Thymus (tissue), 14 donors: ENCODE results near the gene IRF7. TPM values are rescaled to one million over a fixed set of nuclear protein-coding genes. Genes with fewer than 3 reads are reported as not detected.

ENCODE experiments used
- DNase-seq, 9 donors: peaks; one replicate each; pipeline ENCODE4 v3.0.0-alpha.2; 2013; ENCODE audit warnings: low spot score in 9 of 9, low read depth in 6 of 9, missing footprints in 1 of 9
- H3K27ac ChIP-seq, 2 donors: one replicate each; pipeline ENCODE4 v1.5.1; 2013; ENCODE audit warnings: control low read depth in 1 of 2, low read depth in 1 of 2, low read length in 1 of 2, mild to moderate bottlenecking in 1 of 2, moderate library complexity in 1 of 2
- H3K27me3 ChIP-seq, 2 donors: one replicate each; pipeline ENCODE4 v1.5.1; 2013; ENCODE audit warnings: low read length in 1 of 2; ENCODE audit not compliant: control insufficient read depth in 2 of 2, insufficient read depth in 1 of 2
- H3K36me3 ChIP-seq, 2 donors: one replicate each; pipeline ENCODE4 v1.5.1; 2013; ENCODE audit warnings: low read length in 1 of 2, mild to moderate bottlenecking in 1 of 2, moderate library complexity in 1 of 2; ENCODE audit not compliant: control insufficient read depth in 2 of 2, insufficient read depth in 2 of 2
- H3K4me1 ChIP-seq, 2 donors: one replicate each; pipeline ENCODE4 v1.5.1; 2013; ENCODE audit warnings: low read length in 2 of 2; ENCODE audit not compliant: control insufficient read depth in 2 of 2, insufficient read depth in 2 of 2
- H3K4me3 ChIP-seq, 2 donors: one replicate each; pipeline ENCODE4 v1.5.1; 2013; ENCODE audit warnings: low read length in 2 of 2, control low read depth in 1 of 2, mild to moderate bottlenecking in 1 of 2
- H3K9me3 ChIP-seq, 2 donors: one replicate each; pipeline ENCODE4 v1.5.1; 2013; ENCODE audit warnings: low read length in 1 of 2, mild to moderate bottlenecking in 1 of 2; ENCODE audit not compliant: control insufficient read depth in 2 of 2, insufficient read depth in 1 of 2
- WGBS: extraction: QIAGEN DNeasy Blood & Tissue Kit; methylation state at CpG from one replicate; pipeline ENCODE4 v1.1.7; 2013; 5-methylcytosine and 5-hydroxymethylcytosine counted together
- long read RNA-seq, 10 donors: transcript quantifications; one replicate each; lab custom pipeline, GENCODE V29; 2026
- polyA plus RNA-seq: library from polyadenylated mRNA; stranded (reverse); fragments of 200-250 nt; gene quantifications from one replicate; pipeline ENCODE4 v1.2.3, GENCODE V29; 2013
- total RNA-seq: library from RNA; stranded (reverse); fragments of 120-200 nt; gene quantifications from one replicate; pipeline ENCODE4 v1.2.4, GENCODE V29; 2013
- donor health status: healthy.

Gene IRF7
- 44.5 TPM for total RNA-seq
- polyA plus RNA-seq, result 102 TPM
- long read RNA-seq, donor 1, partial matches to known transcripts, result 0 of 1 reads
- long read RNA-seq, donor 1, other reads (novel, unspliced or antisense), result 0 of 1 reads
- long read RNA-seq, donor 2, result 0 reads
- long read RNA-seq, donor 3, transcript IRF7-211 (2 exons, 806 nt), result major isoform, 6 of 17 reads
- long read RNA-seq, donor 3, partial matches to known transcripts, result 5 of 17 reads
- long read RNA-seq, donor 3, other reads (novel, unspliced or antisense), result 0 of 17 reads
- long read RNA-seq, donor 4, partial matches to known transcripts, result 0 of 7 reads
- long read RNA-seq, donor 4, other reads (novel, unspliced or antisense), result 0 of 7 reads
- long read RNA-seq, donor 5, transcript IRF7-205 (11 exons, 1,974 nt), result minor isoform, 8 of 32 reads
- long read RNA-seq, donor 5, transcript IRF7-211 (2 exons, 806 nt), result major isoform, 13 of 32 reads
- long read RNA-seq, donor 5, partial matches to known transcripts, result 10 of 32 reads
- long read RNA-seq, donor 5, other reads (novel, unspliced or antisense), result 0 of 32 reads
- long read RNA-seq, donor 6, transcript IRF7-211 (2 exons, 806 nt), result minor isoform, 6 of 18 reads
- long read RNA-seq, donor 6, transcript IRF7-205 (11 exons, 1,974 nt), result major isoform, 8 of 18 reads
- long read RNA-seq, donor 6, partial matches to known transcripts, result 0 of 18 reads
- long read RNA-seq, donor 6, other reads (novel, unspliced or antisense), result 0 of 18 reads
- long read RNA-seq, donor 7, transcript IRF7-211 (2 exons, 806 nt), result major isoform, 5 of 7 reads
- long read RNA-seq, donor 7, partial matches to known transcripts, result 0 of 7 reads
- long read RNA-seq, donor 7, other reads (novel, unspliced or antisense), result 0 of 7 reads
- long read RNA-seq, donor 8, partial matches to known transcripts, result 0 of 7 reads
- long read RNA-seq, donor 8, other reads (novel, unspliced or antisense), result 0 of 7 reads
- long read RNA-seq, donor 9, partial matches to known transcripts, result 0 of 2 reads
- long read RNA-seq, donor 9, other reads (novel, unspliced or antisense), result 0 of 2 reads
- long read RNA-seq, donor 10, partial matches to known transcripts, result 0 of 4 reads
- long read RNA-seq, donor 10, other reads (novel, unspliced or antisense), result 0 of 4 reads

- Histone ChIP-seq H3K36me3 (peaks cover 40 to 45% of the 10 kb centered on the region in 2 donors), H3K4me1 (peaks cover 9 to 29% of the 10 kb centered on the region in 2 donors), H3K9me3 (no peaks in the 10 kb centered on the region), H3K27me3 (no peaks in the 10 kb centered on the region), H3K4me3 (peak within 1 kb of the TSS; percentile 66 to 94), H3K27ac (peak within 1 kb of the TSS; percentile 86 to 98)
- DNase-seq, result peak in 8 of 9 donors; percentile 41 to 88 (median 70)
- 1% methylated on average over 66 of the region's 66 CpGs for WGBS
These were observed at the start of gene IRF7 for GRCh38 chr11:615504-616319. TSS of gene IRF7 (minus strand) at chr11:615950. CDS start at chr11:615364, 586 bp downstream.

- no peak for DNase-seq
- 97% methylated on average over 15 of the region's 15 CpGs for WGBS
- H3K27ac ChIP-seq, result no peak overlapping the region
- H3K27me3 ChIP-seq, result no peaks in the 10 kb centered on the region
- H3K4me3 ChIP-seq, result no peak overlapping the region
- H3K9me3 ChIP-seq, result no peaks in the 10 kb centered on the region
- peaks cover 36 to 38% of the 10 kb centered on the region in 2 donors for H3K36me3 ChIP-seq
- no peaks in the 10 kb centered on the region for H3K4me1 ChIP-seq
These were observed 49.4 kb upstream of the IRF7 start for GRCh38 chr11:665062-665703.

- H3K9me3 ChIP-seq, result peaks cover 0 to 3% of the 10 kb centered on the region in 2 donors
- H3K4me3 ChIP-seq, result no peak overlapping the region
- peak in 1 of 9 donors; percentile 26 for DNase-seq
- no peaks in the 10 kb centered on the region for H3K4me1 ChIP-seq
- no peaks in the 10 kb centered on the region for H3K27me3 ChIP-seq
- no peak overlapping the region for H3K27ac ChIP-seq
- peaks cover 52% of the 10 kb centered on the region in 2 donors for H3K36me3 ChIP-seq
- WGBS, result 88% methylated on average over 15 of the region's 15 CpGs
These were observed 47.0 kb upstream of the IRF7 start for GRCh38 chr11:662689-663274.

- Histone ChIP-seq H3K27ac (no peak overlapping the region), H3K9me3 (peaks cover 0 to 3% of the 10 kb centered on the region in 2 donors), H3K36me3 (peaks cover 52 to 55% of the 10 kb centered on the region in 2 donors), H3K4me1 (no peaks in the 10 kb centered on the region), H3K27me3 (no peaks in the 10 kb centered on the region), H3K4me3 (no peak overlapping the region)
- DNase-seq, result no peak
- WGBS, result 94% methylated on average over 19 of the region's 19 CpGs
These were observed 45.1 kb upstream of the IRF7 start for GRCh38 chr11:660681-661444.

- no peaks in the 10 kb centered on the region for H3K4me1 ChIP-seq
- WGBS, result 95% methylated on average over 19 of the region's 19 CpGs
- peaks cover 46 to 51% of the 10 kb centered on the region in 2 donors for H3K36me3 ChIP-seq
- no peak overlapping the region for H3K4me3 ChIP-seq
- H3K9me3 ChIP-seq, result peaks cover 0 to 3% of the 10 kb centered on the region in 2 donors
- H3K27ac ChIP-seq, result no peak overlapping the region
- no peak for DNase-seq
- H3K27me3 ChIP-seq, result no peaks in the 10 kb centered on the region
These were observed 44.5 kb upstream of the IRF7 start for GRCh38 chr11:660281-660680.

- Histone ChIP-seq H3K4me3 (no peak overlapping the region), H3K4me1 (no peaks in the 10 kb centered on the region), H3K9me3 (peaks cover 0 to 3% of the 10 kb centered on the region in 2 donors), H3K27ac (no peak overlapping the region), H3K27me3 (no peaks in the 10 kb centered on the region), H3K36me3 (peaks cover 45 to 58% of the 10 kb centered on the region in 2 donors)
- DNase-seq, result no peak
- 94% methylated on average over 16 of the region's 16 CpGs for WGBS
These were observed 43.9 kb upstream of the IRF7 start for GRCh38 chr11:659532-660085.

- Histone ChIP-seq H3K4me3 (no peak overlapping the region), H3K27ac (no peak overlapping the region), H3K9me3 (peaks cover 0 to 3% of the 10 kb centered on the region in 2 donors), H3K4me1 (no peaks in the 10 kb centered on the region), H3K27me3 (no peaks in the 10 kb centered on the region), H3K36me3 (peaks cover 39 to 65% of the 10 kb centered on the region in 2 donors)
- no peak for DNase-seq
- WGBS, result 95% methylated on average over 14 of the region's 14 CpGs
These were observed 42.0 kb upstream of the IRF7 start for GRCh38 chr11:657691-658126.
